Duodenal mucosa (tissue), 2 donors: ENCODE data around the gene THTPA.
A peak's percentile ranks its signal among the peaks of the same experiment; 100 is the strongest.

ENCODE experiments used
- H3K27ac ChIP-seq: one replicate; pipeline ENCODE4 v1.7.0; 2013; ENCODE audit warnings: low read depth, low read length
- H3K27me3 ChIP-seq, 2 donors: one replicate each; pipeline ENCODE4 v1.7.0; 2013; ENCODE audit warnings: low read length in 2 of 2, control low read depth in 1 of 2; ENCODE audit not compliant: insufficient read depth in 2 of 2, control insufficient read depth in 1 of 2
- H3K36me3 ChIP-seq, 2 donors: one replicate each; pipeline ENCODE4 v1.7.0; 2013; ENCODE audit warnings: low read length in 2 of 2, control low read depth in 1 of 2; ENCODE audit not compliant: insufficient read depth in 2 of 2, control insufficient read depth in 1 of 2
- H3K4me1 ChIP-seq, 2 donors: one replicate each; pipeline ENCODE4 v1.7.0; 2013; ENCODE audit warnings: low read length in 2 of 2, control low read depth in 1 of 2; ENCODE audit not compliant: insufficient read depth in 2 of 2, control insufficient read depth in 1 of 2
- H3K4me3 ChIP-seq, 2 donors: one replicate each; pipeline ENCODE4 v1.7.0; 2013; ENCODE audit warnings: low read length in 2 of 2, low read depth in 1 of 2
- H3K9ac ChIP-seq, 2 donors: one replicate each; pipeline ENCODE4 v1.7.0; 2013; ENCODE audit warnings: low read length in 2 of 2, low read depth in 1 of 2
- H3K9me3 ChIP-seq, 2 donors: one replicate each; pipeline ENCODE4 v1.7.0; 2013; ENCODE audit warnings: low read length in 2 of 2, control low read depth in 1 of 2; ENCODE audit not compliant: control insufficient read depth in 1 of 2

Gene THTPA

GRCh38 chr14:23542261-23542660 is 13.8 kb upstream of the THTPA start:
- Histone ChIP-seq H3K27ac (no peak overlapping the region), H3K9me3 (no peaks in the 10 kb centered on the region), H3K4me3 (no peak overlapping the region), H3K4me1 (peaks cover 11 to 13% of the 10 kb centered on the region in 2 donors), H3K36me3 (no peaks in the 10 kb centered on the region), H3K9ac (no peak overlapping the region), H3K27me3 (no peaks in the 10 kb centered on the region)

- no peaks in the 10 kb centered on the region for H3K9me3 ChIP-seq
- no peak overlapping the region for H3K4me3 ChIP-seq
- H3K36me3 ChIP-seq: no peaks in the 10 kb centered on the region
- no peaks in the 10 kb centered on the region for H3K27me3 ChIP-seq
- peaks cover 11 to 13% of the 10 kb centered on the region in 2 donors for H3K4me1 ChIP-seq
- H3K9ac ChIP-seq: no peak overlapping the region
- no peak overlapping the region for H3K27ac ChIP-seq
Measured at GRCh38 chr14:23543403-23543802, 12.7 kb upstream of the THTPA start.

- Histone ChIP-seq H3K9me3 (no peaks in the 10 kb centered on the region), H3K36me3 (no peaks in the 10 kb centered on the region), H3K27me3 (no peaks in the 10 kb centered on the region), H3K27ac (no peak overlapping the region), H3K4me1 (peaks cover 11 to 20% of the 10 kb centered on the region in 2 donors), H3K9ac (no peak overlapping the region), H3K4me3 (peak overlapping the region; percentile 8 to 38)
Measured at GRCh38 chr14:23544511-23545447, 11.3 kb upstream of the THTPA start.

DNA sequence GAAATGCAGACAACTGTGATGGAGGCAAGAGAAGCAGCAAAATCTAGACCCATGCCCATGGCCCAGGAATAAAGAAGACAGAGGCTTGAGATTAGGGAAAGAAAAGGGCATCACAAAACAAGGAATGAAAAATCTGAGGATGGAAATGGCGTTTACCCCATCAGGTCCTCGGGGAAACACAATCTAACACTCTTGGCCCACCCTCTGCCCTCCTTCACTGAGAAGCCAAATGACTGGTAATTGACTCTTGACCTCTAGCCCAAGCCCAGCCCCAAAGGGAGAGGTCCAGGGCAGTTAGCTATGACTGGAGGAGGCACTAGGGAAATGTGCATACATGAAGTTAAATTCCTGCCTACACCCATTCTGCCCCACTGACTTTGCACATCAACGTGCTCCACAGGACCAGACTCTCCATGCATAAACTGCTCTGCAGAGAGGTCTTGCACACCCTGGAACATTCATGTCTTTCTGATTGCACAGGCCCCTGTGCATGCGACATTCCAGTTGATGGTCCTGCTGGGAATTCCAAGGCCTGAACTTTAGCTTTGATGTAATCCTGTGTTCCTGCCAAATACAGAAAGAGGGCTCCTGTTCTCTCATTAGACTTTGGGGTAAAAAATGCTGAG is 10.2 kb upstream of the THTPA start:
- no peak overlapping the region for H3K9ac ChIP-seq
- H3K36me3 ChIP-seq: no peaks in the 10 kb centered on the region
- H3K27me3 ChIP-seq: no peaks in the 10 kb centered on the region
- H3K4me3 ChIP-seq: no peak overlapping the region
- H3K9me3 ChIP-seq: no peaks in the 10 kb centered on the region
- H3K4me1 ChIP-seq: peaks cover 20 to 29% of the 10 kb centered on the region in 2 donors
- H3K27ac ChIP-seq: no peak overlapping the region

GRCh38 chr14:23546450-23547035 is 9.5 kb upstream of the THTPA start:
- H3K4me1 ChIP-seq: peaks cover 21 to 29% of the 10 kb centered on the region in 2 donors
- H3K9ac ChIP-seq: no peak overlapping the region
- no peaks in the 10 kb centered on the region for H3K27me3 ChIP-seq
- H3K27ac ChIP-seq: no peak overlapping the region
- H3K36me3 ChIP-seq: no peaks in the 10 kb centered on the region
- no peaks in the 10 kb centered on the region for H3K9me3 ChIP-seq
- no peak overlapping the region for H3K4me3 ChIP-seq

DNA sequence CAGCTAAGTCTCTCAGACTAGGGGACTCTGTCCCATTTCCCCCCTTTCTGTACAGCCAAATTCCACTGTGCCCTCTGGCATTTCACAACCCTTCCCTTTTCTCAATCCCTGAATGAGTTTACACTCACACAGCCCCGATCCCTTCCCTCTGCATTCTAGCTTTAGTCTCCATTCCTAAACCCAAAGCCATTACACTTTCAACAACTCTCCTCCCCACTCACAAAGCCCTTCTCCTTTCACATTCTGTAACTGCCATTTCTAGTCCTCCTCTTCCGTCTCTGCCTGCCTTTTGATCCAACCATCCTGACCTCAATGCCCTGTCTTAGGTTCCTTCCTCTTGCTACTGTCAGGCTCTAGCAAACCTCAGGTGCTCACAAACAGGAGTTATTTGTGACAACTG is 8.1 kb upstream of the THTPA start:
- no peaks in the 10 kb centered on the region for H3K9me3 ChIP-seq
- H3K4me1 ChIP-seq: peaks cover 21 to 29% of the 10 kb centered on the region in 2 donors
- no peak overlapping the region for H3K27ac ChIP-seq
- H3K27me3 ChIP-seq: no peaks in the 10 kb centered on the region
- no peaks in the 10 kb centered on the region for H3K36me3 ChIP-seq
- no peak overlapping the region for H3K4me3 ChIP-seq
- no peak overlapping the region for H3K9ac ChIP-seq

DNA sequence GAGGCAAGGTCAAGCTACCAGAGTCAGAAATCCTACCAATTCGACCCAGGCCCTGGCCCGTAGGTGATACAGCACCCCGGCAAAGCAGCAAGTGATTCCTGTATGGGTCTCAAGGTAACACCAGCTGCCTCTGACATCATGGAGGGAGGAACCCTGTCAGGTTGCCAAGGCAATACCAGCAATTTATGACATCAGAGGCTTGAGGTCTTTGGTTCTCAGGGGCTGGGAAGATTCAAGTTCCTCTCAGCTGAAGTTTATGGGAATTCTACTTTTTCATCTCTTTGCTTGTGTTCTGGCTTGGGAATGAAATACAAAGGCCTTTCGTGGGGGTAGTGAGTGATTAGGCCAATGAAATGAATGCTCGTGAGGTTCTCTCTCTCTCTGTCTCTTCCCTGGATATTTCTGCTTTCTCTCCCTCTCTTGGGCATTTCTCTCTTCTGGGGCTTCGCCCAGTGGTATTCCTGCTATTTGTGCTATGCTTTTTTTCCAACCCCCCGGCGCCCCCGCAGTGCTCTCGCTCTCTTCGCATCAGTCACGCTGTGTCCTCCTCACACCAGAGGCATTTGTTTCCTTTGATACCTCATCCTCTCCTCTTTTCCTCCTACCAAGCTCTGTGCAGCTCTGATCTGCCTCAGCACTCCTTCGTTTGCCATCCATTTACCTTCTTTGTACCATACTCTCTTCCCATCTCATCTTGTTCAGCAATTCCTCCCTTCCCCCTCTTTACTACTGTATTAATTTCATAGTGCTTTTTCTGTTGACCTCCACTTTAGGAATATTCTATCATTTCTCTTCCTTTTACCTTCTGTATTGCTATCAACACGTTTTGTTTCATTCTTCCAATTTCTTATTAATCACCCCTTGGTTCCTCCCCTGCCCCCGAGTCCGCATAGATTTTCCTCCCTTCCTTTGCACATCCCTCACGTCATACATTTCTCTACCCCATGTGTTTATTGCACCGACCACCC is 7.4 kb upstream of the THTPA start:
- H3K27me3 ChIP-seq: no peaks in the 10 kb centered on the region
- H3K4me1 ChIP-seq: peaks cover 21 to 29% of the 10 kb centered on the region in 2 donors
- H3K9ac ChIP-seq: no peak overlapping the region
- H3K9me3 ChIP-seq: no peaks in the 10 kb centered on the region
- H3K4me3 ChIP-seq: no peak overlapping the region
- H3K27ac ChIP-seq: no peak overlapping the region
- no peaks in the 10 kb centered on the region for H3K36me3 ChIP-seq

DNA sequence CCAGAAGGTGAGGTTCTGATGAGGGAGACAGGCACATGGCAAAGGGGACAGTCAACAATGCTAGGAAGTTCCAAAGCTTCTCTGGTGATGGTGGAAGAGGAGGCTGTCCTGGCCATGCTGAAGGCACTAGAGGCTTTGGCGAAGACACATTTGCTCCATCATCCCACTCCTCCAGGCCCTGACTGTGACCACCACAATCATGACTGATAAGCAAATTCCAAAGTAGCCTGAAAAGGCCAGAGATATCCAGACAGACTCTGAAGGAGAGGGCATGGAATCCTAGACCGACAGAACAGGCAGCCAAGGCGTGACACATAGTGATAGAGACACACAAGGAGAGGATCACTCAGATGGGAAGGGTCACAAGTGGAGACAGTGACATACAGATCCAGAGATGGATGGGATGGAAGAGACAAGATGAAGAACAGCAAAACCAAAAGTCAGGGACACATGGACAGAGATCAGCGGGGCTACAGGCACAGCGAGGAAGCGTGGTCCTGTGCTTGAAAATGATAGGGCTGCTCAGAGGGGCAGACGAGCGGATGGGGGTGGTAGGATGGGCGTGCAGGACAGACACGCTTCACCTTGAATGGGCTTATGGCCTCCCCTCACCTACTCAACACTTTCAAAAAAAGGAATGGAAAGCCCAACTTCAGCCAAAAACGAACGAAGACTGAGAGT is 5.8 kb upstream of the THTPA start:
- no peak overlapping the region for H3K27ac ChIP-seq
- H3K9me3 ChIP-seq: no peaks in the 10 kb centered on the region
- H3K9ac ChIP-seq: peak overlapping the region; percentile 63 to 68
- H3K27me3 ChIP-seq: no peaks in the 10 kb centered on the region
- peaks cover 14 to 17% of the 10 kb centered on the region in 2 donors for H3K4me1 ChIP-seq
- H3K36me3 ChIP-seq: no peaks in the 10 kb centered on the region
- H3K4me3 ChIP-seq: peak overlapping the region; percentile 88 to 91

DNA sequence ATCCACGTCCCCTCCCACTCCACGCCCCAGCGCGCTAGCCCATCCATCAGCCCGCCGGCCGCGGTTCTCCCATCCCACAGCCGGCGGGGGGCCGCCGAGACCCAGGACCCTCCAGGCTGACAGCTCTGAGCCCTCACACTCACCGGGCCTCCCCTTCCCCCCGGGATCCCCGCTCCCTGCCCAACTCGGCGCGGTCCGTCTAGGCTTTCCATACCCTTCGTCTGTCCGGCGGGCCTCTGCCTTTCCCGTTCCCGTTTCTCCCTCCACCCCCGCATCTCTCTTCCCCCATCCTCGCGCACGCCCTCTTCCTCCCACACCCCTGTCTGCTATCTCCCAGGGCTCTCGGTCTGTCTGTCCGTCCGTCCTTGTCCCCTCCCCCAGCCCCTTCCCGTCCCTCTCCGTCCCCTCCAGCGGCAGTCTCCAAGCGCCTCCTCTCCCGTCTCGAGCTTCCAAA is 5.2 kb upstream of the THTPA start:
- Histone ChIP-seq H3K4me3 (peak overlapping the region; percentile 88 to 91), H3K9ac (peak overlapping the region; percentile 63 to 68), H3K4me1 (peaks cover 9 to 15% of the 10 kb centered on the region in 2 donors), H3K36me3 (no peaks in the 10 kb centered on the region), H3K9me3 (no peaks in the 10 kb centered on the region), H3K27me3 (no peaks in the 10 kb centered on the region), H3K27ac (no peak overlapping the region)
